ENCODE data around the gene REC114.
"Not testable (repeated sequence)": the region's sequence is repeated elsewhere in the genome, so short reads cannot be mapped to it uniquely, and the experiment has no call there.

The REC114 gene

GRCh38 chr15:73538123-73538522 is 95.2 kb downstream of the REC114 start:
- no peak for DNase-seq

DNA sequence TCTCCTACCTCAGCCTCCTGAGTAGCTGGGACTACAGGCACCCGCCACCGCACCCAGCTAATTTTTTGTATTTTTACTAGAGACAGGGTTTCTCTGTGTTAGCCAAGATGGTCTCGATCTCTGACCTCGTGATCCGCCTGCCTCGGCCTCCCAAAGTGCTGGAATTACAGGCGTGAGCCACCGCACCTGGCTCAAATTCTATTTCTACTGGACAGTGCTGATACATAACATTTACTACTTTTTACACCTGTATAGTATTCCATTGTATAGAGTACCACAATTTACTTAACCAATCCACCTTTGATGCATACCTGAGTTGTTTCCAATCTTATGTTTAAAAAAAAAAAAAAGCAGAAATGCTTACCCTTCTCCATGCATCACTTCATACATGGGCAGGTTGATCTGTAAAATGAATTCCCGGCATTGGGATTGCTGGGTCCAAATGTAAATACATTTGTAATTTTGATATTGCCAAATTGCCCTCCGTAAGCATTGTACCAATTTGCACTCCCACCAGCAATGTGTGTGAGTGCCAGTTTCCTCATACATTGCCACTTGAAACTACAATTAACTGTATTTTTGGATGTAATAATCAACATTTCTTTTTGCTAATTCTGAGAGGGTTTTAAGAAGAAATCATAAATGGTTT is 95.7 kb downstream of the REC114 start:
- no peak for DNase-seq

- DNase-seq = no peak
These were observed 96.5 kb downstream of the REC114 start for GRCh38 chr15:73539212-73540128.

GRCh38 chr15:73540161-73540560 is 97.2 kb downstream of the REC114 start:
- no peak for DNase-seq

- DNase-seq = no peak
These were observed 98.5 kb downstream of the REC114 start for GRCh38 chr15:73541479-73541878.

DNA sequence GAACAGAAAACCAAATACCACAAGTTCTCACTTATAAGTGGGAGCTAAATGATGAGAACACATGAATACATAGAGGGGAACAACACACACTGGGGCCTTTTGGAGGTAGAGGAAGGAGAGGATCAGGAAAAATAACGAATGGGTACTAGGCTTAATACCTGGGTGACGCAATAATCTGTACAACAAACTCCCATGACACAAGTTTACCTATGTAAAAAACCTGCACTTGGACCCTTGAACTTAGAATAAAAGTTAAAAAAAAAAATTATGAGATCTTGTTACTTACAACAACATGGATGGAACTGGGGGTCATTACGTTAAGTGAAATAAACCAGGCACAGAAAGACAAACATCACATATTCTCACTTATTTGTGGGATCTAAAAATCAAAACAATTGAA is 106.0 kb downstream of the REC114 start:
- not testable (repeated sequence) for DNase-seq

GRCh38 chr15:73550190-73550589 is 107.2 kb downstream of the REC114 start:
- DNase-seq = no peak

DNA sequence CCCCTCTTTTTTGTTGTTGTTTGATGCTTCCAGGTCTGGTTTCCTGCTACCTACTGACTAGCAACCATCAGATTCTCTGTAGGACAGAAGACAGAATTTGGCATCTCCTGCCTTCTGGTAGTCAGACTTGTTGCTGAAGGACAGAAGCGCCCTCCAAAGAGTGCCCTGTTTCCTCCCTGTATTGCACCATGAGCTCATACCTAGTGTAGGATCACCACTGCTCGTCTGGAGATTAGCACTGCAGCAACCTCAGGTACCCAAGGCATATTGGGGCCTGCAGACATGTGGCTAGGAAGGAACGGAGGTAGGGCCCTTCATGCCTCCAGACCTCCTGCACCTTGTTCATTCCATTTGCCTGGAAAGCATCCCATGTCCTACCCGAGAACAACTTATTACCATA is 112.1 kb downstream of the REC114 start:
- no peak for DNase-seq

- no peak for DNase-seq
These were observed 115.6 kb downstream of the REC114 start for GRCh38 chr15:73558529-73558928.

DNA sequence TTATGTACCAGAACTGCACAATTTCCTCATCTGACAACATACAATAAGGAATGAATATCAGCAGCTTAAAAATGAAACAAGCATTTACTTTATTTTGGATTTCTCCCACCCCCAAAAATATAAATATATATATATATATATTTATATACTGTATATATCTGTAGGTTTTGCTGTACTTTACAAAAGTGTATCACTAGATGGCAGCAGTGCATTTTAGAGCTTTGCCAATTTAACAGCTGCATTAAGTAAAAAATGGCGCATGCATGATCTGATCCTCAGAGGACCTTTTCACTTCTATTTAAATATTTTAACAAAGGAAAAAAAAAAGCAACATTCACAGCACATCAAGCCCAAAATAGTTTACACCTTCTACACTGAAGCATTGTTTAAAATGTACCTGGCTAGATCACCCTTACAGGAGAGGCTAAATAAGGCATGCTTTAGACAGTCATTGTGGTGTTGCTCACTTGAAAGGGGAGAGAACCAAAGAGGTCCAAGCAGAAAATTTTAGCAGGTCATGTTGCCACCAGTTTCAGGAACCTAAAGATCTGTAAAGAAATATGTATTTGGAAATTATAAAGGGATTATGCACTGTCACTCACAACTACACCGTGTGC is 117.6 kb downstream of the REC114 start:
- DNase-seq = peak; percentile 57

DNA sequence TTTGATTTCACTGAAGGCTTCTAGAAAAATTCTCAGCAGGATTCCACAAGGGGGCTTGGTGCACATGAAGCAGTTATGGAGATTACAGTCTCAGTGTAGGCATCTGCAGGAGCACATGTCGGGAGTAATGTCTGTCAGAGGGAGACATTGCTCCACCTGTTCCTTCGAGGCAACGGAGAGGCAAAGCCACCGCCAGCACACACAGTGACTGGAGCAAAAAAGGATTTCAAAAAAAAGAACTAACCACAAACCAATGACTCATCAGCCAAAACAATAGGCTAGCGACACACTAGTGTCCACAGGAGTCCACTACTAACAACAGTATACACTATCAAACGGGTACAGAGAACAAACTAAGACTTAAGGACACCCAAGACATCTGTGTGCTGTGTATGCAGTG is 121.3 kb downstream of the REC114 start:
- DNase-seq = peak; percentile 17

- DNase-seq = no peak
These were observed 124.1 kb downstream of the REC114 start for GRCh38 chr15:73567020-73567419.

- no peak for DNase-seq
These were observed 125.8 kb downstream of the REC114 start for GRCh38 chr15:73568564-73569280.

GRCh38 chr15:73569361-73569760 is 126.4 kb downstream of the REC114 start:
- DNase-seq = no peak

DNA sequence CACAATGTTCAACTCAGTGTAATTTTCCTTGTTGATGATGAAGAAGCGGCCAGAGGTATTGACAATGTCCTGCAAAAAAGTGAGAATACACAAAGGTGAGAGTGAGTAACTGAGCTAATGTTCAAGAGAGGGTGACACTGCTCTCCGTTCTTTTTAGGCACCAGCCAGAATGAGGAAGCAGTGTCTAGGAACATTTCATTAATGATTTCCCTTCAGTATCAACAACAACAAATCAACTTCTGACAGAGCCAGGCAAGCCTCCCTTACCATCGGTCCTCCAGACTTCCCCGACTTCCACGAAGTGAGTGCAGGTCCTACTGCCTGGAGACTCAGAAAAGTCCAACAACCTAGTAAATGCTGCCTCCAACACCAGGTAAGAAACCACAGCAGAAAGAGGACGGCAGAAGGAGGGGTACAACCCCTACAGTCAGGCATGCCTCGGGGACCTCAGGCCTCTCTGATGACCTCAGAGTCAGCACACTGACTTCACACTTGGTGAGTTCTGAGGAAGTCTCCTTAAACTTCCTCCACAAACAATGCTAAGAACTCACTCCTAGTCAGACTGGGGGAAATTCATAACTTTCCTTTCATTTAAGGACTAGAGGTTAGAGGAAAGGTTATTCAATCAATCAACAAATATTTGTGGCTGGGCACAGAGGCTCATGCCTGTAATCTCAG is 127.5 kb downstream of the REC114 start:
- DNase-seq = peak; percentile 30

DNA sequence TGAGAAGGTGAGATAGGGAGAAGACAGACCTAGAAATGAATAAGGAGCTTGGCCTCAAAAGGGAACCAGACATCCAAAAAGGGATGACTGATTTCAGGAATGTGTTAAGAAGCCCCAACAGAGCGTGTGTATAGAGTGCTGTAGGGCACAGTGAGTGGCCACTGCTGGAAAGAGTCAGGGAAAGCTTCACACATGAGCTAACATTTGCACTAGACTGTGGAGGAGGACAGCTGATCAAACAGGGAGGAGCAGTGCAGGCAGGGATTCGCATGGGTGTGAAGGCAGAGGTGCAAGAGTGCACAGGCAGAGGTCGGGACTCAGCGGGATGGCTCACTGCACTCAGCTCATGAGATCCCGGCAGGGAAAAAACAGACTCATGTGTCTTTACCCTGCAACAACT is 128.4 kb downstream of the REC114 start:
- no peak for DNase-seq

DNA sequence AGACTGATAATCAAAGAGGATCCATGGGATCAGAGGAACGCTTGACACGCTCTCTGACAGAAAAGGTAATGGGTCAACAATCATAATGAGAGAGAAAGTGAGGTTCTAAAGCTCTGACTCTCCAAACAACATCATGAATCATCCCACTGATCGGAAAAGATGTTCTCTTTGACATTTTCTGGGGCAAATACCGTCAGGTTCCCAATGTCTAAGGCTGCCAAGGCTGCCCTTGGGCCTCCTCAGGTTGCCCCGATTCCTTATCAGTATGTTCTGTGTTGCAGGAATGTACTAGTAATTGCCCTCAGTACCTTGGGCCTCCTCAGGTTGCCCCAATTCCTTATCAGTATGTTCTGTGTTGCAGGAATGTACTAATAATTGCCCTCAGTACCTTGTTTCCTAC is 129.3 kb downstream of the REC114 start:
- DNase-seq = peak; percentile 22

DNA sequence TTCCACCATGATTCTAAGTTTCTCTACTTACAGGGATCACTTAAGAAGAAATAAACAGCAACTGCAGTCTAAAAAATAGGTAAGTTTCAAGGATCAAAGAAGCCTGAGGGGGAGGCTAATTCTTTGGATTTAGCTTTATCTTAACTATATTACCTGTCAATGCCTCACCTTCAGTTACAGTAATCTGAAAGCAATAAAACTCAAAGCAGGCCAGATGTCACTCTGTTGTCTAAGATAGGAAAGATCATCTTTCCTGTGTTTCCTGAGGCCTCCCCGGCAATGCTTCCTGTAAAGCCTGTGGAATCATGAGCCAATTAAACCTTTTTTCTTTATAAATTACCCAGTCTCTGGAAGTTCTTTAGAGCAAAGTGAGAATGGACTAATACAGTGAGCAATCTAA is 130.1 kb downstream of the REC114 start:
- no peak for DNase-seq

DNA sequence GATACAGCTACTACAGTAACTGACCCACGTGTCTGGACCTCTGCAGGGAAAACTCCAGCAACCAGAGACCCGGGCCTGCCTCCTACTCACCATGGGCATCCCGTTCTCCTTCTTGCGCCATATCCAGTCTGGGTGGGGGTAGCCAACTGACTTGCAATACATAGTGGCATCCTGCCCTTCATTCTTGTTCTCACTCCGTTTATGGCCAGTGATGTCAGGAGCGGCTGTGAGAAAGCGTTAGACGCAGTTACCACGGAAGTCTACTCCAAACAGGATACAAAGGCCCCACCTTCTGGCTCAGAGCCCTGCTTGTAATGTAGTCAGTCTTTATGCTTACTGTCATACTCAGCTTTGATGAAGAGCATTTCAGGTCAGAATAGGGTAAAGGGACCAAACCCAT is 130.6 kb downstream of the REC114 start:
- no peak for DNase-seq

DNA sequence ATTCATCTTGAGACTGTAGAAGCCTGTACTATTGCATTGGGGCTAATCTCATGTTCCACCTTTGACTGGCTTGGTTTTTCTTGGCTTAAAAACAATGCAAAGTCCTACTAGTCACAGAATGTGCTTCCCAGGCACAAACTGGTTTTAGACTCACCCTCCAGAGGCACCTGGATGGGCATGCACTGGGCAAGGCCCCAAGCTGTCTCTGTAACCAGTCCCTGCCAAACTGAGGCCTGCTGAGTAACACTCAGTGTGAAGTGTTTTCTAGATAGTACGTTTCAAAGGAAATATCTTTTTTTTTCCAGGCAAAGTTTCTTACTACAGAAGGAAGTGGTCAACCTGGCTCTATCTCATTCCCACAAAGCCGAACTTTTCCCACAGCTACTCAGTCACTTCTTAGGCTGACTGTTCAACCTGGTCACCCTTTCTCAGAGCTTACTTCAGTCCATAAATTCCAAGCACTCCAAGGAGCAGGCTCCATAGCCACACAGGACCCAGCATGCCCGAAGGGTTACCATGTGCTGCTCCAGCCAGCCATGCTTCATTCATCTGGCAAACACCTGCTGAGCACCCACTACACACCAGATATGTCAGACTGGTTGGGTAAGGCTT is 132.8 kb downstream of the REC114 start:
- no peak for DNase-seq

DNA sequence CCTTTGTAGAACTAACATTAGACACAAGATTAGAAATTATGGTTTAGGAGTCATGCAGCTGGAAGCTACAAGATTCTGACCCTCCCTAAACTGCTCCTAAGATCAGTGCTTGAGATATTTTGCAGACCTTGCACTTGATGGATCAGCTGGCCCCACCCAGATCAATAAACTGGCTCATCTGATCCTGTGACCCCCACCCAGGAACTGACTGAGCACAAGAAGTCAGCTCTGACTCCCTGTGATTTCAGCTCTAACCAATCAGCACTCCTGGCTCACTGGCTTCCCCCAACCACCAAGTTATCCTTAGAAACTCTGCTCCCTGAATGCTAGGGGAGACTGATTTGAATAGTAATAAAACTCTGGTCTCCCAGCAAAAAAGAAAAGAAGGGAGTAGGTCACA is 134.6 kb downstream of the REC114 start:
- not testable (repeated sequence) for DNase-seq

DNA sequence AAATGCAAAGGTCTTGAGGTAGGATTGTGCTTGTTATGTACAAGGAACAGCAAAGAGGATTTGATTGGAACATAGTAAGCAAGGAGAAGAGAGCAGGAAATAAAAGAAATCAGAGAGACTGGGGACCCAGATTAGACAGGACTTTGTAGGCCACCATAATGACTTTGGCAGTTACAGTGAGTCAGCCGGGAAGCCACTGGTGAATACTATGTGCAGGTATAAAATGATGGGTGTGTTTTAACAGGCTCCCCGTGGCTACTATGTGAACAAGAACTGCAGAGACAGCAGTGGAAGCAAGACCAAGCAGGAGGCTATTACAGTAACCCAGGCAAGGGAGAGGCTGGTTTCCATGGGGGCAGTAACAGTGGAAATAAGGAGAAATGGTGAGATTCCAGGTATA is 135.1 kb downstream of the REC114 start:
- no peak for DNase-seq
